ENCODE measurements around the gene HOXA11. TPM values are rescaled to one million over a fixed set of nuclear protein-coding genes. Genes with fewer than 3 reads are reported as not detected.

Gene HOXA11
- total and polyA plus RNA-seq, 12 donors, result 0.13 to 3.0 (median 1.2) TPM; not detected in 2

DNA sequence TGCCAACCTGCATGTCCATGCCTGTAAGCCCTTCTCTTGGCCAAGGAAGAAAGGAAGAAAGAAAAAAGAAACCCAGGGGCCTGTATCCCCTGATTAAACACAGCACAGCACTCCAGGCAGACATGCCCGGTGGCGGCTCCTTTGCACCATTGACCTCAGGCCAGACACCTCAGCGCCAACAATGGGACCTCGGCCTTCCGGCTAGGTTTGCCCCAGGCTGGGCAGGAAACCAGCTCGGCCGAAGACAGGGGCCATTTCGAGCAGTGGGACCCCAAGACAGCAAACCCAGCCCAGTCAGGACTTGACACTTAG, 13.8 kb downstream of the HOXA11 start:
- peaks cover 16 to 17% of the 10 kb centered on the region in 2 donors for H3K4me1 ChIP-seq (replicated peaks in 1 of 2)
- no peak overlapping the region for H3K4me3 ChIP-seq
- no peak overlapping the region for H3K27ac ChIP-seq
- TF ChIP-seq, protein P1, sequence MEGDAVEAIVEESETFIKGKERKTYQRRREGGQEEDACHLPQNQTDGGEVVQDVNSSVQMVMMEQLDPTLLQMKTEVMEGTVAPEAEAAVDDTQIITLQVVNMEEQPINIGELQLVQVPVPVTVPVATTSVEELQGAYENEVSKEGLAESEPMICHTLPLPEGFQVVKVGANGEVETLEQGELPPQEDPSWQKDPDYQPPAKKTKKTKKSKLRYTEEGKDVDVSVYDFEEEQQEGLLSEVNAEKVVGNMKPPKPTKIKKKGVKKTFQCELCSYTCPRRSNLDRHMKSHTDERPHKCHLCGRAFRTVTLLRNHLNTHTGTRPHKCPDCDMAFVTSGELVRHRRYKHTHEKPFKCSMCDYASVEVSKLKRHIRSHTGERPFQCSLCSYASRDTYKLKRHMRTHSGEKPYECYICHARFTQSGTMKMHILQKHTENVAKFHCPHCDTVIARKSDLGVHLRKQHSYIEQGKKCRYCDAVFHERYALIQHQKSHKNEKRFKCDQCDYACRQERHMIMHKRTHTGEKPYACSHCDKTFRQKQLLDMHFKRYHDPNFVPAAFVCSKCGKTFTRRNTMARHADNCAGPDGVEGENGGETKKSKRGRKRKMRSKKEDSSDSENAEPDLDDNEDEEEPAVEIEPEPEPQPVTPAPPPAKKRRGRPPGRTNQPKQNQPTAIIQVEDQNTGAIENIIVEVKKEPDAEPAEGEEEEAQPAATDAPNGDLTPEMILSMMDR (IDR thresholded peaks at IDR 0.05), result no peak
- no peak for TF ChIP-seq POLR2A (IDR thresholded peaks at IDR 0.05)
- H3K9me3 ChIP-seq (replicated peaks in 1 of 3), result no peaks in the 10 kb centered on the region
- no peaks in the 10 kb centered on the region for H3K36me3 ChIP-seq (replicated peaks in 1 of 2)
- intact Hi-C loops (cut with DNase I), result no loop called here
- no peak for DNase-seq
- WGBS, 4 donors, result 53 to 59% (median 57%) methylated on average over 8 of the region's 8 CpGs
- H3K27me3 ChIP-seq, result peaks cover 61% of the 10 kb centered on the region

DNA sequence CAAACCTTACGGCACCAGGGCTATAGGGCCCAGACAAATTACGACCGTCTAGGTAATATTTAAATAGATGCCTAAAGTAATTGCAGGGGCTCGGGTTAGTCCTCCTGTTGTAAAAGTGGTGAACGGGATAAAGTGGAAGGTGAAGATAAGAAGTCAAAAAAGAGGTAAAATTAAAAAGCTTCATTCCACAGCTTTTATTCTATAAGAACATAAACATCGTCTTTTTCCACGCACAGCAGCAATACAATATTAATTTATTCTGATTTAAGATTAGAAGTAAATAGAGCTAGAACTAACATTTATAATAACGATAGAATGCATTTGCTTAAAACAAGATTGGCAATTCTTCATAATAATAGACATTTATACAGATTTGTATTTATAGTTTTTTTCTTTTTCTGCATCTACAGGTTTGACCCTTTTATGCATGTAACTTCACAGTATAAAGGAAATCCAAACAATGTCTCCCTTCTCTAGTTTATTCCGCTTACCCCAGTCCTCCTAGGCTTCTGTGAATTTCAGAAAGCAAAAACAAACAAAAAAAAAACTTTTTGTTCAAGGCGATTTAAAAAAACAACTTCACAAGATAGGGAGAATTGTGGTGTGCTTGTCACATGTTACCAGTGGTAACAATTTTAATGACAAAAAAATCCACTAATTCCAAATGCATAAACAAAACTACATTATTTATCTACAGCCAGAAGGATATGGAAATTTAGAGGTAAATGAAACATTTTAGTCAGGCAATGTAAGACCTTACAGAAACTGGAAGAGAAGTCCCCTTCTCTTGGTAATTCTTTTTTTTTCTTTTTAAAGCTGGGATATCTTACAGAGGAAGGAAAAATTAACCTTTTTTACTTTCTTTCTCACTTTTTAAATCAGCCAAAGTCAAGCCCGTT, 14.4 kb downstream of the HOXA11 start:
- no peak for DNase-seq
- Histone ChIP-seq H3K36me3 (replicated peaks in 1 of 2) (no peaks in the 10 kb centered on the region), H3K27ac (no peak overlapping the region), H3K9me3 (replicated peaks in 1 of 3) (no peaks in the 10 kb centered on the region), H3K27me3 (peaks cover 66% of the 10 kb centered on the region), H3K4me3 (no peak overlapping the region), H3K4me1 (replicated peaks in 1 of 2) (peaks cover 16 to 17% of the 10 kb centered on the region in 2 donors)
- WGBS, 4 donors, result 58 to 66% (median 60%) methylated on average over 11 of the region's 11 CpGs
- intact Hi-C loops (cut with DNase I), result no loop called here
- TF ChIP-seq POLR2A (IDR thresholded peaks at IDR 0.05), result no peak
- TF ChIP-seq, protein P1 (IDR thresholded peaks at IDR 0.05), result no peak

DNA sequence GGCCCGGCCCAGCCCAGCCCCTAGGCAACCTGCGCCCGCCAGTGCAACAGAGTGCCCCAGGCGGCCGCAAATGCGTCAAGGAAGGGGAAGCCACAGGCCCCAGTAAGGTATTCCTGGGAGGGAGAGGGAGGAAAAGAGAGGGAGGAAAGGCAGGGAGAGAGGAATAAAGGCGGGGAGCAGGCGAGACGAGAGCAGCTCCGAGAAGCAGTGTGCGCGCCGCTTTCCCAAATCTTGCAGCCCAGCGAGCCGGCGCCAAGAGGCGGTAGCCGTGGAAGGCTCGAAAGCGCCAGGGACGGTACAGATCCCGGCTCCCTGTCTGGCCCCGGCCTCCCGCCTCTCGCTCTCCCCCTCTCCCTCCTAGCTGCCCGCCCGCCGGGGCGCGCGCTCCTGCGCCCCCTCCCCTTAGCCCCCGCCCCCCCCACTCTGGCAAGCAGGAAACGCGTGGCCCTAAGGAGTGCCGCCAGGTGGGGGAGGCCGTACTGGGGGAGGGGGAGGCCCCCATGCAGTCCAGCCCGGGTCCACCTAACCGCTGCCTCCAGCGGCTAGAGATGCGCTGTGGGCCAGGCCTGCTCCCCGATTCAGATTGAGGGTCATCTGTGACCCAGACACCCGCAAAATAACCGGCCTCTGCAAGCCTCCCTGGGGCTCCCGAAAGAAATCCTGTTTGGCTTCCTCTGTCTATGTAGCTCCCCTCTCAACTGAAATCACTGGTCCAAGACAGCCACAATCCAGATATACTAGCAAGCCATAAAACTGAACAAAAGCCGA, 15.2 kb downstream of the HOXA11 start:
- H3K36me3 ChIP-seq (replicated peaks in 1 of 2), result no peaks in the 10 kb centered on the region
- no peaks in the 10 kb centered on the region for H3K9me3 ChIP-seq (replicated peaks in 1 of 3)
- TF ChIP-seq POLR2A (IDR thresholded peaks at IDR 0.05), result no peak
- TF ChIP-seq, protein P1 (IDR thresholded peaks at IDR 0.05), result no peak
- H3K4me1 ChIP-seq (replicated peaks in 1 of 2), result peaks cover 17 to 23% of the 10 kb centered on the region in 2 donors
- peak in 1 of 7 donors; percentile 19 for DNase-seq
- no peak overlapping the region for H3K27ac ChIP-seq
- 34 to 49% (median 38%) methylated on average over 16 to 46 of the region's 46 CpGs for WGBS, 4 donors
- H3K27me3 ChIP-seq, result peaks cover 71% of the 10 kb centered on the region
- no peak overlapping the region for H3K4me3 ChIP-seq
- intact Hi-C loops (cut with DNase I), result loop anchor here (10.0 kb wide), 3 partner anchors 795 to 1285 kb away; no protein-coding TSS in a partner anchor

DNA sequence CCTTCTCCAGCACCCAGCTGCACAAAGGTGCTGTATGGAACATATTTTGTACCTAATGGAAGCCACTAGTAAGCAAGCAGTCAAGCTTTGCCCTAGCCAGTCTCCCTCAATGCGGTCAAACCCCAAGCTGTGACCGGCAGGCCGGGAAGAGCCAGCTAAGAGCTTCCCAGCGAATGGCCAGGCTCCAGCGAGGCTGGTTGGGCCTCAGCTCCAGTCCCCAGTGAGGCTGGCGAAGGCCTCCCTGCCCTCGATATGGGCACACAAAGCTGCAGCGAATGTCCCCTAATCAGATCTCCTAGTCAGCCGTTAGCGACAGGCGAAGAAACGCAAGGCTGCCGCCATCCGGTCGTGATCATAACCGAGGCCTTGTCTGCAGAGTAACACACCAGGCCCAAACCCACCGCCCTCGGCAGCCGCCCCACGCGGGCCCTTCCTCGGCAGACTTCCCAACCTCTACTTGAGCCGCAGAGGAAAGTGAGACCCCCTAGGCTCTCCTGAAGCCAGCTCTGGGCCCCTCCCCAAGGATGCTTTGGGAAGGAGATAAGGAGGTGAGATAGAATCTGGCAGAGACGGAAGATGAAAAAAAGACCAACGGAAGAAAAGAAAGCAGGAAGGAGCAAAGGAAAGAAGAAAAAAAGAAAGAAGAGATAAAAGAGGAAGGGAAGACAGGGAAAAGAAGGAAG, 16.6 kb downstream of the HOXA11 start:
- peak in 1 of 7 donors; percentile 19 for DNase-seq
- H3K27ac ChIP-seq, result no peak overlapping the region
- H3K9me3 ChIP-seq (replicated peaks in 1 of 3), result no peaks in the 10 kb centered on the region
- intact Hi-C loops (cut with DNase I), result loop anchor here (10.0 kb wide), 3 partner anchors 794 to 1284 kb away; no protein-coding TSS in a partner anchor
- H3K27me3 ChIP-seq, result peaks cover 61% of the 10 kb centered on the region
- TF ChIP-seq, protein P1 (IDR thresholded peaks at IDR 0.05), result no peak
- no peak for TF ChIP-seq POLR2A (IDR thresholded peaks at IDR 0.05)
- no peaks in the 10 kb centered on the region for H3K36me3 ChIP-seq (replicated peaks in 1 of 2)
- 68 to 74% (median 69%) methylated on average over 23 to 25 of the region's 25 CpGs for WGBS, 4 donors
- no peak overlapping the region for H3K4me3 ChIP-seq
- peaks cover 8 to 18% of the 10 kb centered on the region in 2 donors for H3K4me1 ChIP-seq (replicated peaks in 1 of 2)

All from adrenal gland (tissue), 12 donors.